ENCODE results near the gene HNRNPA2B1. TPM values are rescaled to one million over a fixed set of nuclear protein-coding genes. Genes with fewer than 3 reads are reported as not detected.
"Not testable (repeated sequence)": the region's sequence is repeated elsewhere in the genome, so short reads cannot be mapped to it uniquely, and the experiment has no call there.

Gene HNRNPA2B1
- total RNA-seq, 1 donor from 2014 or later = 240 TPM

- no peak for DNase-seq (ENCODE audit: low read depth)
Observed at GRCh38 chr7:26185131-26185843, 15.3 kb downstream of the HNRNPA2B1 start.

- not testable (repeated sequence) for DNase-seq (ENCODE audit: low read depth)
Observed at GRCh38 chr7:26184281-26185101, 16.1 kb downstream of the HNRNPA2B1 start.

- no peak for DNase-seq (ENCODE audit: low read depth)
Observed at GRCh38 chr7:26183545-26184280, 16.8 kb downstream of the HNRNPA2B1 start.

GRCh38 chr7:26182706-26183105, 17.8 kb downstream of the HNRNPA2B1 start:
- no peak for DNase-seq (ENCODE audit: low read depth)

- peak; percentile 56 for DNase-seq (ENCODE audit: low read depth)
Observed at GRCh38 chr7:26182283-26182682, 18.3 kb downstream of the HNRNPA2B1 start.

- no peak for DNase-seq (ENCODE audit: low read depth)
Observed at GRCh38 chr7:26181474-26182227, 18.9 kb downstream of the HNRNPA2B1 start.

GRCh38 chr7:26180792-26181198, 19.8 kb downstream of the HNRNPA2B1 start:
- no peak for DNase-seq (ENCODE audit: low read depth)

- no peak for DNase-seq (ENCODE audit: low read depth)
Observed at GRCh38 chr7:26179826-26180497, 20.6 kb downstream of the HNRNPA2B1 start.

- DNase-seq (ENCODE audit: low read depth) = no peak
Observed at GRCh38 chr7:26179422-26179821, 21.1 kb downstream of the HNRNPA2B1 start.

- no peak for DNase-seq (ENCODE audit: low read depth)
Observed at GRCh38 chr7:26178272-26178960, 22.1 kb downstream of the HNRNPA2B1 start.

GRCh38 chr7:26177269-26177668, 23.3 kb downstream of the HNRNPA2B1 start:
- not testable (repeated sequence) for DNase-seq (ENCODE audit: low read depth)

GRCh38 chr7:26176696-26177095, 23.9 kb downstream of the HNRNPA2B1 start:
- not testable (repeated sequence) for DNase-seq (ENCODE audit: low read depth)

GRCh38 chr7:26175903-26176302, 24.6 kb downstream of the HNRNPA2B1 start:
- not testable (repeated sequence) for DNase-seq (ENCODE audit: low read depth)

GRCh38 chr7:26172048-26172447, 28.5 kb downstream of the HNRNPA2B1 start:
- DNase-seq (ENCODE audit: low read depth) = no peak

GRCh38 chr7:26171601-26172000, 28.9 kb downstream of the HNRNPA2B1 start:
- no peak for DNase-seq (ENCODE audit: low read depth)

GRCh38 chr7:26170663-26171062, 29.9 kb downstream of the HNRNPA2B1 start:
- no peak for DNase-seq (ENCODE audit: low read depth)

GRCh38 chr7:26169271-26169670, 31.3 kb downstream of the HNRNPA2B1 start:
- DNase-seq (ENCODE audit: low read depth) = no peak

- no peak for DNase-seq (ENCODE audit: low read depth)
Observed at GRCh38 chr7:26168458-26169023, 32.0 kb downstream of the HNRNPA2B1 start.

- DNase-seq (ENCODE audit: low read depth) = no peak
Observed at GRCh38 chr7:26167303-26167934, 33.1 kb downstream of the HNRNPA2B1 start.
